ENCODE data around the gene PTPRD. TPM values are rescaled to one million over a fixed set of nuclear protein-coding genes. Genes with fewer than 3 reads are reported as not detected.
A peak's percentile ranks its signal among the peaks of the same experiment; 100 is the strongest.

The PTPRD gene
- total RNA-seq, 1 donor = 11.5 TPM

DNA sequence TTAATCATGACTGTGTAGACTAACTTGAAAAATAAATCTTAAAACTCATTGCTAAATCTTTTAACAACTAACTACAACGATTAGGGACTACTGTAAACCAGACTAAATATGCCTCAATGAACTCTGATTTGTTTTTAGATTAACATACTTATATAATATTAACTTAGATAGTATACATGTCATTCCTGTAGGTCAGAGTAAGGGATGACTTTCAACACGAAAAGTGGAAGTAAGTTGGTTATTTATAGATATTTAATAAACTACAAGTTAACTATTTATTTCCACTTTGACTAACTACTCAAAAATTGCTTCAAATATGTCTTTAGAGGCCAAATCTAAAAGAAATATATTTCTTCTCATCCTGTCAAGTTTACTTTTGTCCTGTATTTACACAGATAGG lies 795.6 kb downstream of the PTPRD start:
- no peak overlapping the region for H3K4me3 ChIP-seq (ENCODE audit: low read depth, low read length)
- DNase-seq (ENCODE audit: low read depth) = no peak
- no peak for TF ChIP-seq CTCF (IDR thresholded peaks at IDR 0.05; ENCODE audit: insufficient read depth, low read length)

GRCh38 chr9:9804109-9804508 lies 808.7 kb downstream of the PTPRD start:
- no peak for TF ChIP-seq CTCF (IDR thresholded peaks at IDR 0.05; ENCODE audit: insufficient read depth, low read length)
- H3K4me3 ChIP-seq (ENCODE audit: low read depth, low read length) = no peak overlapping the region
- DNase-seq (ENCODE audit: low read depth) = no peak

DNA sequence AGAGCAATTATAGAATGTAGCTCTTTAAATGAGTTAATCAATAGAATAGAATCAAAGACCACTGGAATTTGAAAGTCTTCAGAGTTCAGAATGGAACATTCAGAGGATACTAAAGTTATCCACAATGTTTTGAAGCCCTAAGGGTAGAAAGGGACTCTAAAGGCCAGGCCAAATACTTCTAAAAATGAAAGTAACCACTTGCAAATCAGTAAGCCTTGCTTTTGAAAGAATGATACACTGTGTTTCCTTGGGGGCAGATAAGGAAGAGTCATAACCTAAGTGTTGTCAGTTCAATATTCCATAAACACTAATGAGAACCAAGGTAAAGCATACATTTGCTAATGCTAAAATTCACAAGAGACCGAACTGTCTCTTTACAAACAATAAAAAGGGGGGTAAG lies 813.5 kb downstream of the PTPRD start:
- TF ChIP-seq CTCF (IDR thresholded peaks at IDR 0.05; ENCODE audit: insufficient read depth, low read length) = no peak
- no peak overlapping the region for H3K4me3 ChIP-seq (ENCODE audit: low read depth, low read length)

DNA sequence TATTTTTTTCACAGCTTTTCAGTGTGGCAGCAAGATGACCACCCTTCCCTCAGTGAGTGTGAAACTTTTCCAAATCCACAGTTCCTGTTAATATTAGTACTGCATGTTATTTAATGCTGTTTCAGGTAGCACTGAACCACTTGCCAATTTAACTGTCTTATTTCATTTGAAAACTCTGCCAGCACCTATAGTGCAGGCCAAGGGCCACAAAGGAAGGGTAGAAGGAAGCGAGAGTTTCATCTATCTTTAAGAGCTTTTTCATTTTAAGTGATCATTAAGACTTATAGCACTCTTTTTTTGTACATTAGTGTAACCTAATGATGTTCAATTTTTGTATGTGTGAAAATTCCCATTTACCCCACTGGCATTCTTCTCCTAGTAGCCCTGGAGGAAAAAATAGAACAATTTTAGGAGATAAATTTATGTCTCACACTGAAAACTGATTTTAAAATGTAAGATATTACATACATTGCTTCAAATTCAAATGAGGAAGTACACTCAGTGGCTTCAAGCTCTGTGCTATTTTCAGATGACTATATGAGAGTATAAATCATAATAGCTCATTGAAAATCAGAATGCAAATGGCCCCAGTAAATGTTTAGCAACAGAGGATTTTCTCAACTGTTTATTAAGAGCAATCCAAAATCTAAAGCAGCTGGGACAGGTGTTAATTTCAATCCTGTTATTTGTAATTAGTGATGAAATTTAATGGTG lies 820.5 kb downstream of the PTPRD start:
- no peak for TF ChIP-seq CTCF (IDR thresholded peaks at IDR 0.05; ENCODE audit: insufficient read depth, low read length)
- H3K4me3 ChIP-seq (ENCODE audit: low read depth, low read length) = no peak overlapping the region

More for the DNA sequence above, 813.5 kb downstream of the PTPRD start:
- DNase-seq (ENCODE audit: low read depth) = no peak

DNA sequence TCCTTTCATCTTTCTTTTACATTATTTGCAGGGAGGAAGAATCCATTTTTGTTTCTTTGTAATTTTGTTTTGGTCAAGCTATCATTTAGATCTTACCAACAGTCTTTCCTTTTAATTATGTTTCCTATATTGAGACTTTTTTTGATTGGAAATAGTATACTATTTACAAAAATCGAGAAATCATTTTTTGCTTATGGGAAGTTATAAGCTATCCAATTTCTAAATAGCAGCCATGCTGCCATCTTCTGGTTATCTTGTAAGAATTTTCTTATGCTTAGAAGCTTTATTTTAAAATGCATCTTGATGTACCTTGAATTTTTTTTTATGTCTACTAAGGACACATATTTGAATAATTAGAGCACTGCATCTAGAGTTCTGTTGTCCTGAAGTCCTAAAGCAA lies 821.2 kb downstream of the PTPRD start:
- DNase-seq (ENCODE audit: low read depth) = peak; percentile 8
- no peak overlapping the region for H3K4me3 ChIP-seq (ENCODE audit: low read depth, low read length)
- no peak for TF ChIP-seq CTCF (IDR thresholded peaks at IDR 0.05; ENCODE audit: insufficient read depth, low read length)

More for the DNA sequence above, 820.5 kb downstream of the PTPRD start:
- no peak for DNase-seq (ENCODE audit: low read depth)

DNA sequence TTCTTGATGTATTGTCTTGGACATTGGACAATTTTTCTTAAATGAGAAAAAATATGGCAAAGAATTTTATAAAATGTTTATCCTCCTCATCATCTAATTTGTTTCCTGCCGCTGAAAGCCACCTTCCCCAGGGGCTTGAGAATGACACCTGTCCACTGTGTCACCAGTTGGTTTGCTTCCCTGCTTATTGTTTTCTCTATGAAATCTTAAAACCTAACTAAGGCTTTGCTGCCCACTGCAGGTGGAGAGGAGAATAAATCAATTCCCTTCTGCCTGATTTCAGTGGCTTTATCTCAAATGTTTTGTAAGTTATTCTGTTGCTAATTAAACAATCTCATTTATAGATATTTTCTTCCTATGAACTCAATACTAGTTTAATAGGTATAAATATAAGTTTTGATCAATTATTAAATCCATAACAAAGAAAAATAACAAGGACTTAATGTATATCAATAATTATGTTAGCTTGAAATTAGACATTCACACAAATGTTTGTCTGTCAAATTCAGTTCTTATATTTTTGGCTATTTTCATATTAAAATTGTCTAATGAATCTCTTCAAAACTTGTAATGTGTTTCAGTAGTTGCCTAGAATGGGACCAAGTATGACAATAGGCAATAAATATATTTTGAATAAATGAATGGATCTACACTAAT lies 822.5 kb downstream of the PTPRD start:
- H3K4me3 ChIP-seq (ENCODE audit: low read depth, low read length) = no peak overlapping the region
- peak; percentile 1 for DNase-seq (ENCODE audit: low read depth)
- peak; percentile 42 for TF ChIP-seq CTCF (IDR thresholded peaks at IDR 0.05; ENCODE audit: insufficient read depth, low read length)
